NCI-H2029 (cell line): ENCODE data around the gene EDA.

Source experiments
- DNase-seq: peaks from one replicate; lab custom pipeline; 2025; lab: John Stamatoyannopoulos, UW

Gene EDA

DNA sequence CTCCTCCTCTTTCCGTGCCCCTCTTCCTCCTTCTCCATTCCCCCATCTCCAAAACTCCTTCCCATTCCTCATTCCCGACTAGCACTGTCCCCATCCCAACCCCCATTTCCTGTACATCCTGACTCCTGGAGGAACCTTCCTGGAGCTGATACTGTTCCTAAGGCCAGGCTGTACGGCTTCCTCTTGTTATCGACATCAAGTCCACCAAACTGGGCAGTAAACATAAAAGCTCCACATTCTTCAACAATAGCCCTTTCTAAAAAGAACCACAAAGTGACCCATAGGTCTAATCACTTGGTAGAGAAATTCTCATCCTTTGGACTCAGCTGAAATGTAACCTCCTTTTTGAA lies 410.9 kb downstream of the EDA start:
- no peak for DNase-seq

GRCh38 chrX:70029863-70030262 lies 413.9 kb downstream of the EDA start:
- no peak for DNase-seq

GRCh38 chrX:70030301-70030767 lies 414.4 kb downstream of the EDA start:
- DNase-seq = peak; percentile 0

GRCh38 chrX:70032792-70033191 lies 416.9 kb downstream of the EDA start:
- DNase-seq = no peak

- peak; percentile 0 for DNase-seq
Observed at GRCh38 chrX:70033348-70034051, 417.6 kb downstream of the EDA start.

- no peak for DNase-seq
Observed at GRCh38 chrX:70034646-70035045, 418.7 kb downstream of the EDA start.

- DNase-seq = no peak
Observed at GRCh38 chrX:70038515-70038914, 422.6 kb downstream of the EDA start.

- peak; percentile 32 for DNase-seq
Observed at GRCh38 chrX:70038951-70039350, 423.0 kb downstream of the EDA start.

DNA sequence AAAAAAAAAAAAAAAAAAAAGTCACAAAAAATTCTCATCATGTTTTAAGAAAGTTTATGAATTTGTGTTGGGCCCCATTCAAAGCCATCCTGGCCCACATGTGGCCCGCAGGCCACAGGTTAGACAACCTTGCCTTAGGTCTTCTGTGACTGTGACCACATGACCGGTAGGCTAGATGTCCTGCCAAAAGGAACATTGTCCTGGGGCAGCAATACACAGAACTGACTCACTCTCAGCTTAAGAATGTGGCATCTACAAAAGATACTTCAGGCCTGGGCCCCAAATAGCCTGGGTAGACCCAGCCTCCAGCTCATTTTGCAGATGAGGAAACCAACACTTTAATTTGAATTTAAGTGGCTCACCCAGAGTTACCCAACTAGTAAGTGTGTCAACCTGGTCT lies 423.8 kb downstream of the EDA start:
- no peak for DNase-seq

- DNase-seq = no peak
Observed at GRCh38 chrX:70041993-70042392, 426.1 kb downstream of the EDA start.

DNA sequence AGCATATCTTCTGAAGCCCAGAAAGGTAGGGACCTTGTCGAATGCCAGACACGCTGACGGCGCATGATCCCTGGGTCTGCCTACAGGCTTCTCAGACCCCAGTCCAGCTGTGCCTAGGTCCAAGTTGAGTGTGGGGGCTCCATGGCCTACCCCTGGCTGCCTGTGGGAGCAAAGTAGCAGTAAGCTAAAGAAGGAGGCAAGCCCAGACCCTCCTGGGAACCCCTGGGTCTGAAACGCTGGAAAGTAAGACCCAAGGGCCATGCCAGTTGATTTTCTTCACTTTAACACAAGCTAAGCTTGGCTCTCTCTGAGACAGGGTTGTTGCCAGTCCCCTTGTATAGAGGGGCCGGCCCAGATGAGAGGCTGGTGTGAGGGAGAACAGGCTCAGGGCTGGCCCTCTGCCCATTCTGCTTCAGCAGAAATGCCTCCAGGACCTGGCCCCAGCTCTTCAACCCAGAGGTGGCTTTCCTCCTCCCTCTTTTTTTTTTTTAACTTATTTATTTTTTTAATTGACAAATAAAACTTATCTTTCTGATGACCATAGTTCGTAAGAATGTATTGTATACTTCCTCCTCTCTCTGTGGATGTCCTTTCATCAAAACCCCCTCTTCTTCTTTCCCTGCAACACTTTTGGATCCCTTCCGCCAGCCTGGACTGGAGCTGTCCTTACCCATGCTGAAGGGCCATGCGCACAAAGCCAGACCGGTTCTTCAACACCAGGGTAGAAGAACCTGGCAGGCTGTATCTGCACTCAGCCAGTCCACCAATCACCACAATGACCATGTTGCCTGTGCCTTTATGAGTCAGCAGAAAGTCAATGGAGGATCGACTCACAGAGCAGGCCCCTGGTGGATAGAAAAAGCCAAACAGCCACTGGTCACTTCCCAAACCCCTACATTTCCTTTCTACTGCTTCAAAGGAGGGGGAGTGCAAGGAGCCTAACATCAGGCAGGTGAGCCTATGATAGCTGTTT lies 426.8 kb downstream of the EDA start:
- peak; percentile 10 for DNase-seq

DNA sequence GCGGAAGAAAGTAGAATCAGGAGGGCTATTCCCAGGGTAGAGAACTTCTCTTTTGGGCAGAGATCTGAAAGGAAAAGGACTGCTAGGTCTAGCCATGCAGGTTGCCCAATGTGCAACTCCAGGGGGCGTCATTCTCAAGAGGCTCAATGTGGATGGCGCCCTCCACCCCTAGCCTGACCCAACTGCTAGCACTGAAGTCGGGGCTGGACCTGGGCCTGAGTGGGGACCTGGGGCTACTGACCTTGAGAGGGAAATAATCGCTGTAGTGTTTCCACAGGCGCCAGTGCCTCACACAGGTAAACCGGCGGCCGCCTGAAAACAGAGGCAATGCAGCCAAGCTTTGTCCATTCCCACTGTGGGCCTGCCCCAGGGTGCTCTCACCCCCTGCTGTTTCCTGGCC lies 427.8 kb downstream of the EDA start:
- DNase-seq = no peak

GRCh38 chrX:70044541-70045245 lies 428.8 kb downstream of the EDA start:
- DNase-seq = no peak

DNA sequence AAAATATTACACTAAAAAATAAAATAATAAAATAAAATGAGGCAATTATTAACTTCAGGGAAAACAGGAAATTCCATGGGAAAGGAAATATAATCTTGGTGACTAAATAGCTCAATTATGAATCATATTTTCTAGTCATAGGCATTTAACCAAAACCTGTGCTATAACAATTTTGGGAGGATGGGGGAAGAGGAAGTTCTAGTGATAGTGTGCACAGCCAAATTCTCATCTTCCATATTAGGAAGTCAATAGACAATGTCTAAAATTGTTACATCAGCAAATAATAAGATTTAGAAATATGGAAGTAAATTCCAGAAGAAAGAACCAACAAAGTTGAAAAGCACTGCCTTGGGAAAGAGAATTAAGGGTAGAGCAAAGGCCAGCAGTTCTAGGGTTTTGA lies 431.1 kb downstream of the EDA start:
- DNase-seq = no peak

GRCh38 chrX:70049406-70049805 lies 433.5 kb downstream of the EDA start:
- no peak for DNase-seq

- no peak for DNase-seq
Observed at GRCh38 chrX:70049925-70050324, 434.0 kb downstream of the EDA start, which contains the start of gene AWAT2. AWAT2 (minus strand) TSS chrX:70049938; CDS start chrX:70049932, 6 bp downstream.

DNA sequence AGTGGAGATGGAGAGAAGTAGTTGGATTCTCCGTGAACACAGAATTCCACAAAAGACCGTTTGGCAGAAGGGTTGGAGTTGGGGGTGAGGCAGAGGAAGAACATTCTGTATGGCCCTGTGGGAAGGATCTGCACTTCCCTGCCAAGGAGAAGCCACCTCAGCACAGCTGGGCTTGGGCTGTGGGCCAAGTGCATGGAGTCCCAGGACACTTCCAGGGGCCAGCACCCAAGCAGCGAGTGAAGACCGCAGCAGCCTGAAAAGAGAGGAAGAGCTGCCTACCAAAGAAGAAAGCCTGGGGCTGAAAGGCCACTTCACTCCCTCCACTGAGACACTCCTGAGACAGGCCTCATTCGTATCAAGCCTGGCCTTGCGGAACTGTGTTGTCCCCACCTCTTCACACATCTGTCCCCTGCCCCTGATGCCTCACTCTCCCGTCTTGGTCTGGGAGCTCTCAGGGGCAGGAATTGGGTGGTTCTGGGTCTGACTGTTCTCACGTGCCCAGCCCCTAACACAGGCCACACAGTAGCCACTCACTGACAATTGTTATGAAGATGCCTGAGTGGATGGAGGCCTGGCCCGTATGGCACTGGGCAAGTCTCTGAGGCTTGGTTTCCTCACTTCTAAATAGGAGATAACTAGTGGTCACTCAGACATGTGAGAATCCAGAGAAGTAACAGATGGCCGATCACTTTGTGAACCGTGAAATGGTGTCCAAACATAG lies 437.1 kb downstream of the EDA start:
- DNase-seq = no peak

GRCh38 chrX:70054391-70054790 lies 438.5 kb downstream of the EDA start:
- no peak for DNase-seq

GRCh38 chrX:70062076-70062475 lies 446.2 kb downstream of the EDA start, which contains the start of gene OTUD6A:
OTUD6A (plus strand) TSS chrX:70062457; CDS start chrX:70062525, 68 bp downstream.
- DNase-seq = no peak

DNA sequence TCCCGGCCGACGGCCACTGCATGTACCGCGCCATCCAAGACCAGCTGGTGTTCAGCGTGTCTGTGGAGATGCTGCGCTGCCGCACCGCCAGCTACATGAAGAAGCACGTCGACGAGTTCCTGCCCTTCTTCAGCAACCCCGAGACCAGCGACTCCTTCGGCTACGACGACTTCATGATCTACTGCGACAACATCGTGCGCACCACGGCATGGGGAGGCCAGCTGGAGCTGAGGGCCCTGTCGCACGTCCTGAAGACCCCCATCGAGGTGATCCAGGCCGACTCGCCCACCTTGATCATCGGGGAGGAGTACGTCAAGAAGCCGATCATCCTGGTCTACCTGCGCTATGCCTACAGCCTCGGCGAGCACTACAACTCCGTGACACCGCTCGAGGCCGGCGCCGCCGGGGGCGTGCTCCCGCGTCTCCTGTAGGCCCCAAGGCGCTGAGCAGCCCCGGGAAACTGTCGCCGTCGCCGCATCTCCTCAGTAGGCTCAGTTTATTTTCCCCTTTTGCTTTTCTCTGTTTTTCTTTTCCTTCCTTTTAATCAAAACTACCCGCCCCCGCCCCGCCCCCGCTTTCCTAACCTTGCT lies 447.1 kb downstream of the EDA start:
- no peak for DNase-seq

DNA sequence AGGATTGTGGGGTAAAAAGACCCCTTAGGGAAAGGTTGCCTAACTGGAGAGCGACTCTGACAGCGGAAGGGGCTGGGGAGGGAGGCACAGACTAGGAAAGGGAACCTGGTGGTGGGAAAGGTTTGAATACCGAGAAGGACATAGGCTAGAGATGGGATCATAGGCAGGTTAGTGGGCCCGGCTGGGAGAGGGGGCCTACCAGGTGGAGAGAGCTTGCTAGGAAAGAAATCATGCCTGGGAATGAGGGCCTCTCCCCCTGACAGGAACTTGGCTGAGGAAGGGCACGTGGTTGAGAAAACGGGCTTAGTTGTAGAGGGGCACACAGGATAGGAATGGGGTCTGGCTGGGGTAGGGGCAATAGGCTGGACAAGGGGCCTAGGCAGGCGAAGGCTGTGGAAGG lies 450.7 kb downstream of the EDA start:
- DNase-seq = no peak
